ENCODE measurements around the gene CD300LG.

Gene CD300LG

GRCh38 chr17:43907998-43908721 lies 61.2 kb downstream of the CD300LG start:
- DNase-seq, result peak in 3 of 4 experiments; percentile 4 to 50 (median 33)

- no peak for DNase-seq
Measured at GRCh38 chr17:43909537-43910231, 62.7 kb downstream of the CD300LG start.

GRCh38 chr17:43911904-43912303 lies 64.9 kb downstream of the CD300LG start:
- no peak for DNase-seq

GRCh38 chr17:43912635-43913304 lies 65.8 kb downstream of the CD300LG start:
- no peak for DNase-seq
